ENCODE results near the gene TPSD1. TPM values are rescaled to one million over a fixed set of nuclear protein-coding genes. Genes with fewer than 3 reads are reported as not detected.
"Not testable (repeated sequence)": the region's sequence is repeated elsewhere in the genome, so short reads cannot be mapped to it uniquely, and the experiment has no call there.

The TPSD1 gene
- total RNA-seq, 1 donor from 2014 or later = not detected

- Mint-ChIP-seq H3K4me1 (ENCODE audit: unreplicated experiment) (no peaks in the 10 kb centered on the region), H3K27me3 (ENCODE audit: unreplicated experiment) (peaks cover 14% of the 10 kb centered on the region), H3K36me3 (ENCODE audit: low read depth, unreplicated experiment) (no peaks in the 10 kb centered on the region), H3K27ac (ENCODE audit: unreplicated experiment) (no peak overlapping the region), H3K9me3 (ENCODE audit: unreplicated experiment) (no peaks in the 10 kb centered on the region), H3K4me3 (ENCODE audit: unreplicated experiment) (no peak overlapping the region)
- TF ChIP-seq CTCF (IDR thresholded peaks at IDR 0.05; ENCODE audit: unreplicated experiment) = no peak
- DNase-seq (ENCODE audit: low spot score) = no peak
These were observed 38.2 kb downstream of the TPSD1 start for GRCh38 chr16:1293921-1294656.

GRCh38 chr16:1295465-1295864, 39.6 kb downstream of the TPSD1 start:
- no peaks in the 10 kb centered on the region for H3K9me3 Mint-ChIP-seq (ENCODE audit: unreplicated experiment)
- no peak for DNase-seq (ENCODE audit: low spot score)
- no peak overlapping the region for H3K27ac Mint-ChIP-seq (ENCODE audit: unreplicated experiment)
- H3K27me3 Mint-ChIP-seq (ENCODE audit: unreplicated experiment) = peaks cover 13% of the 10 kb centered on the region
- H3K4me1 Mint-ChIP-seq (ENCODE audit: unreplicated experiment) = no peaks in the 10 kb centered on the region
- H3K36me3 Mint-ChIP-seq (ENCODE audit: low read depth, unreplicated experiment) = no peaks in the 10 kb centered on the region
- TF ChIP-seq CTCF (IDR thresholded peaks at IDR 0.05; ENCODE audit: unreplicated experiment) = no peak
- no peak overlapping the region for H3K4me3 Mint-ChIP-seq (ENCODE audit: unreplicated experiment)

- H3K4me3 Mint-ChIP-seq (ENCODE audit: unreplicated experiment); H3K4me1 Mint-ChIP-seq (ENCODE audit: unreplicated experiment); H3K9me3 Mint-ChIP-seq (ENCODE audit: unreplicated experiment); H3K27ac Mint-ChIP-seq (ENCODE audit: unreplicated experiment); DNase-seq (ENCODE audit: low spot score); H3K36me3 Mint-ChIP-seq (ENCODE audit: low read depth, unreplicated experiment): not testable (repeated sequence)
- H3K27me3 Mint-ChIP-seq (ENCODE audit: unreplicated experiment) = peaks cover 11% of the 10 kb centered on the region
These were observed 40.8 kb downstream of the TPSD1 start for GRCh38 chr16:1296688-1297017.

DNA sequence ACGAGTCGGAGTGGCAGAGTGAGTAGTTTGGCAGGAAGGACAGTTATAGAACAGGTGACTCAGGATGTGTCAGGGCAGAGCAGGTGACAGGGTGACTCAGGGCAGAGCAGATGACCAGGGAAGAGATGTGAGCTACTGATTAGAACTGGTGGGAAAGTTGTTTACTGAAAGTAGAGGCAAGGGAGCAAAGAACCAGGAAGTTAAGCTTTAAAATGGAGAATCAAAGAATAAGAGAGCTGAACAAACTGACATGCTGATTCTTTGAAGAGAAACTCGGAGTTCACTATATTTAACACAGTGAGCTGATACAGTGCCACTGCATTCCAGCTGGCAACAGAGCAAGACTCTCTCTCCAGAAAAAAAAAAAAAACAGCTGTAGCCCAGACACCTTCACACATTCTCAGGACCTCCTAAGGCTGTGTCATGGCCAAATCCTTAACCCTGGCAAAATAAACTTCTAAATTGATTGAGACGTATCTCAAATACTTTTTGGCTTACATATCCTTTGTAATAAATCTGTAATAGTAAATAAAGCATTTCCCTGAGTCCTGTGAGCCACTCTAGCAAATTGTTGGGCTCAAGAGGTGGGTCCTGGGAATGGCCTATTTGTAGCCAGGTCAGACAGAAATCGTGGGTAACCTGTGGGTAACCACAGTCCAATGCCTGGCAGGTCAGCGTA, 41.3 kb downstream of the TPSD1 start:
- DNase-seq (ENCODE audit: low spot score) = no peak

GRCh38 chr16:1298406-1298805, 42.5 kb downstream of the TPSD1 start:
- no peak for DNase-seq (ENCODE audit: low spot score)
- no peaks in the 10 kb centered on the region for H3K9me3 Mint-ChIP-seq (ENCODE audit: unreplicated experiment)

More for the DNA sequence above, 41.3 kb downstream of the TPSD1 start:
- TF ChIP-seq CTCF (IDR thresholded peaks at IDR 0.05; ENCODE audit: unreplicated experiment) = no peak
- H3K4me3 Mint-ChIP-seq (ENCODE audit: unreplicated experiment) = no peak overlapping the region
- peaks cover 11% of the 10 kb centered on the region for H3K27me3 Mint-ChIP-seq (ENCODE audit: unreplicated experiment)
- H3K36me3 Mint-ChIP-seq (ENCODE audit: low read depth, unreplicated experiment) = no peaks in the 10 kb centered on the region
- no peaks in the 10 kb centered on the region for H3K9me3 Mint-ChIP-seq (ENCODE audit: unreplicated experiment)
- H3K27ac Mint-ChIP-seq (ENCODE audit: unreplicated experiment) = no peak overlapping the region
- no peaks in the 10 kb centered on the region for H3K4me1 Mint-ChIP-seq (ENCODE audit: unreplicated experiment)

More at GRCh38 chr16:1298406-1298805, 42.5 kb downstream of the TPSD1 start:
- H3K27me3 Mint-ChIP-seq (ENCODE audit: unreplicated experiment) = peaks cover 11% of the 10 kb centered on the region
- H3K27ac Mint-ChIP-seq (ENCODE audit: unreplicated experiment) = no peak overlapping the region
- H3K4me3 Mint-ChIP-seq (ENCODE audit: unreplicated experiment) = no peak overlapping the region
- H3K36me3 Mint-ChIP-seq (ENCODE audit: low read depth, unreplicated experiment) = no peaks in the 10 kb centered on the region
- no peaks in the 10 kb centered on the region for H3K4me1 Mint-ChIP-seq (ENCODE audit: unreplicated experiment)
- TF ChIP-seq CTCF (IDR thresholded peaks at IDR 0.05; ENCODE audit: unreplicated experiment) = no peak

Data from endothelial cell (in vitro differentiated cells).